Measurements from ENCODE around the gene RAB27A. TPM values are rescaled to one million over a fixed set of nuclear protein-coding genes. Genes with fewer than 3 reads are reported as not detected.

RAB27A gene
- polyA plus RNA-seq, 1 of the 3 experiments (the other 2 are of a cell fraction): 9.6 TPM

DNA sequence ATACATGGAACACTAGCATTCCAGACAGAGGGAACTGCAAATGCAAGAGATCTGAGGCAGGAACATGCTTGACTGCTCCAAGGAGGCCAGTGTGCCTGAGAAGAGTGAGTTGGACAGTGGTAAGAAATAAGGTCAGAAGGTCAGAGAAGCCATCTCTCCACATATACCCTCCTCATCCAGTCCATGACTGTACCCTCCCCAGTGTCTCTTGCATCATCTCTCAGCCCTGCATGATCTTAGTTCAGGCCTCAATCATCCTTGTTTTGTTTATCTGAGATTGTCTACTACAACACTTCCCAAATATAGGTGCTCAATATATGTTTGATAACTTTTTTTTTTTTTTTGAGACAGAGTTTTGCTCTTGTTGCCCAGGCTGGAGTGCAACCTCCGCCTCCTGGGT, 87.4 kb downstream of the RAB27A start:
- no peak for DNase-seq
- H3K27ac ChIP-seq (ENCODE audit: low read depth in 2 of 2, low read length in 1 of 2): no peak overlapping the region
- H4K20me1 ChIP-seq (ENCODE audit: insufficient read depth): no peaks in the 10 kb centered on the region
- peaks cover 4% of the 10 kb centered on the region for H3F3A ChIP-seq (replicated peaks; ENCODE audit: insufficient read depth)
- ChIA-PET CTCF (no interaction called here), POLR2A (no interaction called here)
- H3K9me2 ChIP-seq: no peaks in the 10 kb centered on the region; the same call in 1 of the 2 replicates
- no peaks in the 10 kb centered on the region for H3K27me3 ChIP-seq (ENCODE audit: insufficient read depth)
- no peaks in the 10 kb centered on the region for H3K9me3 ChIP-seq
- H2AFZ ChIP-seq (ENCODE audit: low read depth): no peak overlapping the region
- H3K4me2 ChIP-seq: no peak overlapping the region
- no peaks in the 10 kb centered on the region for H3K79me2 ChIP-seq (ENCODE audit: insufficient read depth)
- no peak overlapping the region for H3K4me3 ChIP-seq (ENCODE audit: low read depth in 2 of 2, low read length in 1 of 2)
- H3K36me3 ChIP-seq (replicated peaks in 1 of 2; ENCODE audit: control insufficient read depth in 1 of 2, insufficient read depth in 2 of 2, low read length in 1 of 2): no peaks in the 10 kb centered on the region
- peaks cover 0 to 3% of the 10 kb centered on the region in 2 experiments; a peak in 2 of 4 replicates for H3K4me1 ChIP-seq (ENCODE audit: control insufficient read depth in 1 of 2, insufficient read depth in 2 of 2, low read depth in 1 of 2, low read length in 1 of 2)
- TF ChIP-seq USF1 (IDR thresholded peaks at IDR 0.05; ENCODE audit: borderline replicate concordance, low read depth) (no peak), TCF12 (IDR thresholded peaks at IDR 0.05) (no peak), REST (IDR thresholded peaks at IDR 0.05; ENCODE audit: low read depth, low read length) (no peak), MXI1 (IDR thresholded peaks at IDR 0.05; ENCODE audit: low read depth, low read length) (no peak), GABPA (IDR thresholded peaks at IDR 0.05; ENCODE audit: low read depth) (no peak), SIN3A (IDR thresholded peaks at IDR 0.05; ENCODE audit: borderline replicate concordance, low read depth, low read length) (no peak), TAF1 (IDR thresholded peaks at IDR 0.05; ENCODE audit: borderline replicate concordance, low read depth, low read length) (no peak), YY1 (IDR thresholded peaks at IDR 0.05; ENCODE audit: low read depth) (no peak), RCOR1 (IDR thresholded peaks at IDR 0.05; ENCODE audit: low read length) (no peak), EP300 (IDR thresholded peaks at IDR 0.05; ENCODE audit: borderline replicate concordance in 1 of 2, low read depth in 1 of 2, low read length in 1 of 2) (no peak), JUND (IDR thresholded peaks at IDR 0.05) (no peak), MEF2A (IDR thresholded peaks at IDR 0.05; ENCODE audit: borderline replicate concordance, low read depth) (no peak)
- WGBS (ENCODE audit: low lambda C conversion rate): 78% methylated on average over 1 of the region's 1 CpG
- no peak overlapping the region for H3K9ac ChIP-seq

GRCh38 chr15:55198706-55199105, 90.9 kb downstream of the RAB27A start:
- Histone ChIP-seq H3K27me3 (ENCODE audit: insufficient read depth) (no peaks in the 10 kb centered on the region), H3K4me2 (no peak overlapping the region), H3F3A (replicated peaks; ENCODE audit: insufficient read depth) (peaks cover 10% of the 10 kb centered on the region), H2AFZ (ENCODE audit: low read depth) (no peak overlapping the region), H3K27ac (ENCODE audit: low read depth in 2 of 2, low read length in 1 of 2) (no peak overlapping the region), H3K4me1 (ENCODE audit: control insufficient read depth in 1 of 2, insufficient read depth in 2 of 2, low read depth in 1 of 2, low read length in 1 of 2) (peaks cover 5 to 11% of the 10 kb centered on the region in 2 experiments; a peak in 3 of 4 replicates), H3K9me3 (no peaks in the 10 kb centered on the region), H3K9ac (no peak overlapping the region), H4K20me1 (ENCODE audit: insufficient read depth) (peaks cover 21% of the 10 kb centered on the region), H3K9me2 (no peaks in the 10 kb centered on the region; the same call in 1 of the 2 replicates), H3K36me3 (replicated peaks in 1 of 2; ENCODE audit: control insufficient read depth in 1 of 2, insufficient read depth in 2 of 2, low read length in 1 of 2) (peaks cover 4 to 5% of the 10 kb centered on the region in 2 experiments), H3K4me3 (ENCODE audit: low read depth in 2 of 2, low read length in 1 of 2) (no peak overlapping the region), H3K79me2 (ENCODE audit: insufficient read depth) (peaks cover 30% of the 10 kb centered on the region)
- 86% methylated on average over 3 of the region's 3 CpGs for whole genome bisulfite sequencing (ENCODE audit: low lambda C conversion rate)
- ChIA-PET POLR2A (no interaction called here), CTCF (interaction anchor here (1.5 kb wide), 1 partner anchor 117 kb away, joined by 3 read pairs; no protein-coding TSS in a partner anchor)
- no peak for DNase-seq
- no peak for TF ChIP-seq ELF1 (IDR thresholded peaks at IDR 0.05)
- TF ChIP-seq FOXJ3 (CRISPR knock-in tag; IDR thresholded peaks at IDR 0.05): no peak
- no peak for TF ChIP-seq TEAD4 (IDR thresholded peaks at IDR 0.05; ENCODE audit: borderline replicate concordance, insufficient read depth)
- TF ChIP-seq, protein P1, sequence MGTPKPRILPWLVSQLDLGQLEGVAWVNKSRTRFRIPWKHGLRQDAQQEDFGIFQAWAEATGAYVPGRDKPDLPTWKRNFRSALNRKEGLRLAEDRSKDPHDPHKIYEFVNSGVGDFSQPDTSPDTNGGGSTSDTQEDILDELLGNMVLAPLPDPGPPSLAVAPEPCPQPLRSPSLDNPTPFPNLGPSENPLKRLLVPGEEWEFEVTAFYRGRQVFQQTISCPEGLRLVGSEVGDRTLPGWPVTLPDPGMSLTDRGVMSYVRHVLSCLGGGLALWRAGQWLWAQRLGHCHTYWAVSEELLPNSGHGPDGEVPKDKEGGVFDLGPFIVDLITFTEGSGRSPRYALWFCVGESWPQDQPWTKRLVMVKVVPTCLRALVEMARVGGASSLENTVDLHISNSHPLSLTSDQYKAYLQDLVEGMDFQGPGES (IDR thresholded peaks at IDR 0.05; ENCODE audit: low read depth, low read length): no peak
- TF ChIP-seq EZH2phosphoT487 (IDR thresholded peaks at IDR 0.05; ENCODE audit: borderline replicate concordance, low read depth): no peak
- no peak for TF ChIP-seq RCOR1 (IDR thresholded peaks at IDR 0.05; ENCODE audit: low read length)
- no peak for TF ChIP-seq GATA2 (CRISPR knock-in tag; IDR thresholded peaks at IDR 0.05)
- TF ChIP-seq, protein P2, sequence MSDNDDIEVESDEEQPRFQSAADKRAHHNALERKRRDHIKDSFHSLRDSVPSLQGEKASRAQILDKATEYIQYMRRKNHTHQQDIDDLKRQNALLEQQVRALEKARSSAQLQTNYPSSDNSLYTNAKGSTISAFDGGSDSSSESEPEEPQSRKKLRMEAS (IDR thresholded peaks at IDR 0.05; ENCODE audit: low read depth): no peak
- TF ChIP-seq POLR2AphosphoS5 (IDR thresholded peaks at IDR 0.05; ENCODE audit: low read depth, low read length): no peak
- no peak for TF ChIP-seq CHD2 (IDR thresholded peaks at IDR 0.05; ENCODE audit: low read length, partially characterized antibody)
- no peak for TF ChIP-seq TCF12 (IDR thresholded peaks at IDR 0.05)
- no peak for TF ChIP-seq SMC3 (IDR thresholded peaks at IDR 0.05; ENCODE audit: low read depth, low read length)
- TF ChIP-seq RXRA (IDR thresholded peaks at IDR 0.05; ENCODE audit: borderline replicate concordance, low read depth): no peak
- no peak for TF ChIP-seq NFIC (IDR thresholded peaks at IDR 0.05; ENCODE audit: borderline replicate concordance)
- no peak for TF ChIP-seq FOSL2 (IDR thresholded peaks at IDR 0.05; ENCODE audit: borderline replicate concordance, low read depth)
- no peak for TF ChIP-seq JUND (IDR thresholded peaks at IDR 0.05)
- TF ChIP-seq RFX5 (IDR thresholded peaks at IDR 0.05; ENCODE audit: low read length): no peak
